Activated CD4-positive, CD25-positive, alpha-beta regulatory T cell treated with anti-CD3 and anti-CD28 coated beads, Interleukin-2, amount 50 U/mL, for 24 hours (primary cell): ENCODE results near the gene MLLT6.
"Not testable (repeated sequence)": the region's sequence is repeated elsewhere in the genome, so short reads cannot be mapped to it uniquely, and the experiment has no call there.

ENCODE experiments used
- ATAC-seq, 2 donors: fragments of 150-1000 bp; cut with Tn5 transposase; one replicate each; pipeline ENCODE4 v1.10.0; 2021; ENCODE audit warnings: mild to moderate bottlenecking in 1 of 2, moderate library complexity in 1 of 2

The MLLT6 gene

GRCh38 chr17:38707678-38708351, 2.7 kb downstream of the MLLT6 start:
- ATAC-seq = no peak

- ATAC-seq = no peak
Measured at GRCh38 chr17:38709104-38709820, 4.2 kb downstream of the MLLT6 start.

GRCh38 chr17:38709864-38710603, 5.0 kb downstream of the MLLT6 start:
- no peak for ATAC-seq

- no peak for ATAC-seq
Measured at GRCh38 chr17:38710604-38710962, 5.5 kb downstream of the MLLT6 start.

- ATAC-seq = no peak
Measured at GRCh38 chr17:38710985-38711384, 5.9 kb downstream of the MLLT6 start.

GRCh38 chr17:38711792-38712571, 6.9 kb downstream of the MLLT6 start:
- no peak for ATAC-seq

GRCh38 chr17:38712593-38712992, 7.5 kb downstream of the MLLT6 start:
- ATAC-seq = peak in 1 of 2 donors; percentile 28

GRCh38 chr17:38713456-38714075, 8.5 kb downstream of the MLLT6 start:
- ATAC-seq = no peak

- no peak for ATAC-seq
Measured at GRCh38 chr17:38715216-38715943, 10.3 kb downstream of the MLLT6 start.

- ATAC-seq = no peak
Measured at GRCh38 chr17:38716368-38717005, 11.4 kb downstream of the MLLT6 start.

GRCh38 chr17:38717139-38717745, 12.2 kb downstream of the MLLT6 start:
- ATAC-seq = no peak

- ATAC-seq = no peak
Measured at GRCh38 chr17:38719289-38719942, 14.3 kb downstream of the MLLT6 start.

GRCh38 chr17:38719943-38720641, 15.0 kb downstream of the MLLT6 start:
- ATAC-seq = no peak

- no peak for ATAC-seq
Measured at GRCh38 chr17:38720941-38721340, 15.9 kb downstream of the MLLT6 start.

GRCh38 chr17:38721802-38722201, 16.7 kb downstream of the MLLT6 start:
- no peak for ATAC-seq

GRCh38 chr17:38724337-38724988, 19.4 kb downstream of the MLLT6 start:
- no peak for ATAC-seq

GRCh38 chr17:38725066-38725465, 20.0 kb downstream of the MLLT6 start:
- no peak for ATAC-seq

GRCh38 chr17:38726145-38726544, 21.1 kb downstream of the MLLT6 start:
- not testable (repeated sequence) for ATAC-seq

GRCh38 chr17:38727736-38728135, 22.7 kb downstream of the MLLT6 start:
- ATAC-seq = peak; percentile 58 to 60
